H9 (cell line): ENCODE data around the gene SFRP2. TPM values are rescaled to one million over a fixed set of nuclear protein-coding genes. Genes with fewer than 3 reads are reported as not detected.

Experiments
- DNase-seq: peaks from one replicate; pipeline ENCODE4 v3.0.0-alpha.2; 2017
- H2AFZ ChIP-seq: one replicate; pipeline ENCODE4 v1.6.1; 2013; ENCODE audit warnings: mild to moderate bottlenecking, low read length, control low read depth, moderate library complexity
- H2AK5ac ChIP-seq: 2 replicates; pipeline ENCODE4 v1.6.1; 2013; ENCODE audit warnings: low read length, control low read depth, mixed read lengths; ENCODE audit not compliant: insufficient read length
- H2BK120ac ChIP-seq: one replicate; pipeline ENCODE4 v1.6.1; 2013; ENCODE audit warnings: low read depth, mild to moderate bottlenecking, low read length, control low read depth, inconsistent platforms; ENCODE audit not compliant: poor library complexity, severe bottlenecking
- H2BK12ac ChIP-seq: 2 replicates; pipeline ENCODE4 v1.6.1; 2013; ENCODE audit warnings: low read length, control low read depth, mixed read lengths, low read depth; ENCODE audit not compliant: insufficient read length
- H2BK15ac ChIP-seq: 2 replicates; pipeline ENCODE4 v1.6.1; 2013; ENCODE audit warnings: low read depth, low read length, control low read depth
- H2BK20ac ChIP-seq: one replicate; pipeline ENCODE4 v1.6.1; 2013; ENCODE audit warnings: low read depth, mild to moderate bottlenecking, low read length, control low read depth, inconsistent platforms; ENCODE audit not compliant: poor library complexity, severe bottlenecking
- H2BK5ac ChIP-seq: 2 replicates; pipeline ENCODE4 v1.6.1; 2013; ENCODE audit warnings: low read length, control low read depth, mixed read lengths; ENCODE audit not compliant: insufficient read length
- H3K14ac ChIP-seq: 2 replicates; pipeline ENCODE4 v1.6.1; 2013; ENCODE audit warnings: low read length, control low read depth; ENCODE audit not compliant: insufficient read depth
- H3K18ac ChIP-seq: 2 replicates; pipeline ENCODE4 v1.6.1; 2013; ENCODE audit warnings: low read depth, mild to moderate bottlenecking, mixed read lengths, low read length, control low read depth; ENCODE audit not compliant: insufficient read length
- H3K23ac ChIP-seq: 2 replicates; pipeline ENCODE4 v1.6.1; 2013; ENCODE audit warnings: low read length, control low read depth, mixed read lengths, low read depth; ENCODE audit not compliant: insufficient read length
- H3K23me2 ChIP-seq: 2 replicates; pipeline ENCODE4 v1.6.1; 2013; ENCODE audit warnings: low read depth, mild to moderate bottlenecking, mixed read lengths, low read length, control low read depth; ENCODE audit not compliant: insufficient read length, poor library complexity, severe bottlenecking
- H3K27ac ChIP-seq: 2 replicates; pipeline ENCODE4 v1.5.1; 2013; ENCODE audit warnings: low read length, control low read depth, mixed read lengths, low read depth; ENCODE audit not compliant: insufficient read length
- H3K27me3 ChIP-seq: 2 replicates; pipeline ENCODE4 v1.6.1; 2013; ENCODE audit warnings: low read length, control low read depth, inconsistent platforms; ENCODE audit not compliant: insufficient read depth
- H3K4ac ChIP-seq: 2 replicates; pipeline ENCODE4 v1.6.1; 2013; ENCODE audit warnings: low read depth, mild to moderate bottlenecking, control low read depth, inconsistent platforms, low read length, moderate library complexity
- H3K4me1 ChIP-seq: 2 replicates; pipeline ENCODE4 v1.6.1; 2013; ENCODE audit warnings: low read length, control low read depth, inconsistent platforms; ENCODE audit not compliant: insufficient read depth
- H3K4me2 ChIP-seq: 2 replicates; pipeline ENCODE4 v1.6.1; 2013; ENCODE audit warnings: low read length, control low read depth, mixed read lengths; ENCODE audit not compliant: insufficient read length, insufficient read depth
- H3K56ac ChIP-seq: 2 replicates; pipeline ENCODE4 v1.6.1; 2013; ENCODE audit warnings: low read depth, mild to moderate bottlenecking, mixed read lengths, low read length, control low read depth; ENCODE audit not compliant: insufficient read length
- H3K79me1 ChIP-seq: 2 replicates; pipeline ENCODE4 v1.6.1; 2013; ENCODE audit warnings: low read depth, mild to moderate bottlenecking, moderate library complexity, low read length, control low read depth, inconsistent platforms; ENCODE audit not compliant: insufficient read depth, poor library complexity, severe bottlenecking
- H3K79me2 ChIP-seq: 2 replicates; pipeline ENCODE4 v1.6.1; 2013; ENCODE audit warnings: low read length, control low read depth, inconsistent platforms; ENCODE audit not compliant: insufficient read depth
- H3K9ac ChIP-seq: 2 replicates; pipeline ENCODE4 v1.6.1; 2013; ENCODE audit warnings: low read length, control low read depth, mixed read lengths; ENCODE audit not compliant: insufficient read length; ENCODE audit errors: extremely low read depth
- H3K9me3 ChIP-seq: one replicate; pipeline ENCODE4 v1.6.1; 2013; ENCODE audit warnings: low read depth, low read length, inconsistent platforms; ENCODE audit not compliant: control insufficient read depth
- H3T11ph ChIP-seq: one replicate; pipeline ENCODE4 v1.6.1; 2013; ENCODE audit warnings: mild to moderate bottlenecking, low read length, control low read depth, inconsistent platforms
- H4K20me1 ChIP-seq: one replicate; pipeline ENCODE4 v1.6.1; 2013; ENCODE audit not compliant: control insufficient read depth, insufficient read length, insufficient read depth
- H4K5ac ChIP-seq: 2 replicates; pipeline ENCODE4 v1.6.1; 2013; ENCODE audit warnings: low read depth, mild to moderate bottlenecking, mixed read lengths, low read length, control low read depth; ENCODE audit not compliant: insufficient read length
- H4K8ac ChIP-seq: replicated peaks from 2 replicates; pipeline ENCODE4 v1.6.1; 2013; ENCODE audit warnings: low read length, control low read depth, mixed read lengths, low read depth; ENCODE audit not compliant: insufficient read length
- H4K91ac ChIP-seq: 2 replicates; pipeline ENCODE4 v1.6.1; 2013; ENCODE audit warnings: low read depth, mild to moderate bottlenecking, moderate library complexity, mixed read lengths, low read length, control low read depth; ENCODE audit not compliant: insufficient read length
- H3K27ac Mint-ChIP-seq, 3 experiments: 2 replicates in 2 of 3; 3 replicates in 1 of 3; pipeline ENCODE4 v1.8.0; 2020 to 2021; ENCODE audit warnings: mixed read lengths in 3 of 3, mild to moderate bottlenecking in 1 of 3, moderate library complexity in 1 of 3
- H3K27me3 Mint-ChIP-seq: 2 replicates; pipeline ENCODE4 v1.8.0; 2021; ENCODE audit warnings: low read depth, mild to moderate bottlenecking, moderate library complexity, mixed read lengths
- H3K36me3 Mint-ChIP-seq, 3 experiments: 2 replicates in 2 of 3; 3 replicates in 1 of 3; pipeline ENCODE4 v1.8.0; 2020 to 2021; ENCODE audit warnings: low read depth in 3 of 3, mixed read lengths in 3 of 3; ENCODE audit not compliant: insufficient read depth in 1 of 3
- H3K4me1 Mint-ChIP-seq, 2 experiments: 2 replicates each; pipeline ENCODE4 v1.8.0; 2020; ENCODE audit warnings: mixed read lengths in 2 of 2
- H3K4me3 Mint-ChIP-seq, 2 experiments: 2 replicates in 1 of 2; 3 replicates in 1 of 2; pipeline ENCODE4 v1.8.0; 2020 to 2021; ENCODE audit warnings: mild to moderate bottlenecking in 2 of 2, mixed read lengths in 2 of 2, moderate library complexity in 1 of 2
- H3K9me3 Mint-ChIP-seq, 2 experiments: 2 replicates in 1 of 2; 3 replicates in 1 of 2; pipeline ENCODE4 v1.8.0; 2020; ENCODE audit warnings: mild to moderate bottlenecking in 2 of 2, mixed read lengths in 2 of 2, moderate library complexity in 1 of 2
- CTCF ChIP-seq: fragments of 200-600 bp; sonication (generic); conservative IDR thresholded peaks from 3 replicates; pipeline ENCODE4 v1.8.0; 2021; ENCODE audit warnings: antibody characterized with exemption, mild to moderate bottlenecking
- WGBS: extraction: QIAGEN DNeasy Blood & Tissue Kit; methylation state at CpG from one replicate; pipeline ENCODE4 v1.1.7; 2013; ENCODE audit warnings: missing lambda C conversion rate, low lambda C conversion rate, mixed read lengths; ENCODE audit not compliant: insufficient read length; ENCODE audit errors: extremely low coverage; 5-methylcytosine and 5-hydroxymethylcytosine counted together
- total RNA-seq: library from RNA; stranded (reverse); gene quantifications from 2 replicates; pipeline ENCODE4 v1.2.1, GENCODE V29; 2021

Gene SFRP2
- total RNA-seq, 1 experiment from 2014 or later, result 156 TPM

- H2AFZ ChIP-seq, result no peak overlapping the region
- H3K9ac ChIP-seq, result no peak overlapping the region
- H3K4ac ChIP-seq, result no peak overlapping the region
- H3K9me3 ChIP-seq, result no peaks in the 10 kb centered on the region
- no peak for DNase-seq
- H3K79me1 ChIP-seq, result no peaks in the 10 kb centered on the region
- no peak overlapping the region for H2BK5ac ChIP-seq
- no peak overlapping the region for H2BK20ac ChIP-seq
- WGBS, result no CpG with 5 or more reads among the region's 4 CpGs
- no peak overlapping the region for H2BK12ac ChIP-seq
- no peak overlapping the region for H4K5ac ChIP-seq
- no peak overlapping the region for H2BK120ac ChIP-seq
- H4K91ac ChIP-seq, result no peak overlapping the region
- H2BK15ac ChIP-seq, result no peak overlapping the region
- no peak overlapping the region for H3K27ac Mint-ChIP-seq
- H3K36me3 Mint-ChIP-seq, result peaks cover 2 to 9% (median 4%) of the 10 kb centered on the region in 3 experiments; a peak in 3 of 7 replicates
- no peak overlapping the region for H3K23ac ChIP-seq
- H3K23me2 ChIP-seq, result no peaks in the 10 kb centered on the region
- no peak overlapping the region for H3K56ac ChIP-seq
- no peaks in the 10 kb centered on the region for H3K4me1 ChIP-seq
- no peak overlapping the region for H2AK5ac ChIP-seq
- H4K8ac ChIP-seq, result no peak overlapping the region
- no peaks in the 10 kb centered on the region for H3K9me3 Mint-ChIP-seq
- no peak overlapping the region for H3T11ph ChIP-seq
- H3K4me3 Mint-ChIP-seq, result no peak overlapping the region
- no peaks in the 10 kb centered on the region for H3K79me2 ChIP-seq
- H4K20me1 ChIP-seq, result no peaks in the 10 kb centered on the region
- no peaks in the 10 kb centered on the region for H3K27me3 ChIP-seq
- no peak overlapping the region for H3K18ac ChIP-seq
- no peak overlapping the region for H3K14ac ChIP-seq
- H3K27ac ChIP-seq, result no peak overlapping the region
- no peak overlapping the region for H3K4me2 ChIP-seq
- no peaks in the 10 kb centered on the region for H3K27me3 Mint-ChIP-seq
- no peak for TF ChIP-seq CTCF
- peaks cover 2 to 5% of the 10 kb centered on the region in 2 experiments; a peak in 1 of 4 replicates for H3K4me1 Mint-ChIP-seq
These were observed 41.4 kb downstream of the SFRP2 start for GRCh38 chr4:153747406-153747955.
